Spleen (tissue), 11 donors: Measurements from ENCODE around the gene COTL1. TPM values are rescaled to one million over a fixed set of nuclear protein-coding genes. Genes with fewer than 3 reads are reported as not detected.
A peak's percentile ranks its signal among the peaks of the same experiment; 100 is the strongest.

Experiments
- DNase-seq: peaks from one replicate; pipeline ENCODE4 v3.0.0-alpha.2; 2020
- H3K27ac ChIP-seq, 8 donors: fragments of 200-600 bp; sonication (generic) in 7 of 8; 1 replicate in 4 of 8; 2 replicates in 4 of 8; pipeline versions ENCODE4 v1.5.0 to v1.8.0; 2016 to 2021; ENCODE audit warnings: inconsistent platforms in 4 of 8, mild to moderate bottlenecking in 4 of 8, moderate library complexity in 1 of 8
- H3K27me3 ChIP-seq, 7 donors: fragments of 200-600 bp; sonication (generic) in 6 of 7; replicated peaks in 1 of 7; 1 replicate in 4 of 7; 2 replicates in 3 of 7; pipeline versions ENCODE4 v1.5.0 to v1.8.0; 2016 to 2021; ENCODE audit warnings: inconsistent platforms in 3 of 7, mild to moderate bottlenecking in 1 of 7
- H3K36me3 ChIP-seq, 6 donors: fragments of 200-600 bp; sonication (generic) in 5 of 6; 1 replicate in 4 of 6; 2 replicates in 2 of 6; pipeline versions ENCODE4 v1.5.0 to v1.8.0; 2016 to 2021; ENCODE audit warnings: inconsistent platforms in 2 of 6
- H3K4me1 ChIP-seq, 6 donors: fragments of 200-600 bp; sonication (generic) in 5 of 6; 1 replicate in 3 of 6; 2 replicates in 3 of 6; pipeline versions ENCODE4 v1.5.0 to v1.8.0; 2016 to 2021; ENCODE audit warnings: inconsistent platforms in 3 of 6
- H3K4me3 ChIP-seq, 8 donors: fragments of 200-600 bp; sonication (generic) in 7 of 8; 1 replicate in 4 of 8; 2 replicates in 4 of 8; pipeline versions ENCODE4 v1.5.0 to v1.8.0; 2016 to 2021; ENCODE audit warnings: inconsistent platforms in 4 of 8, mild to moderate bottlenecking in 4 of 8, moderate library complexity in 2 of 8
- H3K9me3 ChIP-seq, 8 donors: fragments of 200-600 bp; sonication (generic) in 7 of 8; 1 replicate in 4 of 8; 2 replicates in 4 of 8; pipeline versions ENCODE4 v1.5.0 to v1.8.0; 2016 to 2021; ENCODE audit warnings: inconsistent platforms in 4 of 8
- CTCF ChIP-seq, 11 experiments: fragments of 200-600 bp in 7 of 11; fragments of 450-650 bp in 4 of 11; sonication (generic) in 4 of 11; IDR thresholded peaks in 8 of 11; conservative IDR thresholded peaks in 3 of 11; 1 replicate in 7 of 11; 2 replicates in 4 of 11; pipeline versions ENCODE4 v1.4.0 to v1.8.0; 2016 to 2021; ENCODE audit warnings: antibody characterized with exemption in 11 of 11, inconsistent platforms in 4 of 11, mild to moderate bottlenecking in 1 of 11
- POLR2A ChIP-seq, 3 donors: fragments of 450-650 bp; IDR thresholded peaks; one replicate each; pipeline ENCODE4 v1.5.1; 2017; ENCODE audit warnings: antibody characterized with exemption in 3 of 3, mild to moderate bottlenecking in 1 of 3
- POLR2AphosphoS5 ChIP-seq, 3 donors: sonication (generic); formaldehyde crosslinking; IDR thresholded peaks; one replicate each; pipeline ENCODE4 v1.5.1; 2017; ENCODE audit warnings: antibody characterized with exemption in 3 of 3
- WGBS, 5 donors: extraction: QIAGEN DNeasy Blood & Tissue Kit in 3 of 5; methylation state at CpG; one replicate each; pipeline versions ENCODE4 v1.1.5 to v1.1.7; 2013 to 2018; 5-methylcytosine and 5-hydroxymethylcytosine counted together
- intact Hi-C: fragments of 100-400 bp; cut with DNase I; formaldehyde crosslinking; loops from one replicate; pipeline ENCODE4 v1.15.0; 2023; ENCODE audit warnings: low total_unique reads
- polyA plus RNA-seq, 3 donors: library from polyadenylated mRNA; stranded (reverse); fragments of 200-250 nt; gene quantifications; one replicate each; pipeline ENCODE4 v1.2.1, GENCODE V29; 2013
- total RNA-seq, 7 donors: library from RNA; depleted of rRNA in 3 of 7; stranded (reverse); fragments of >200 nt in 3 of 7; fragmentation: NEBNext Ultra II Directional in 4 of 7; extraction: Animal tissue kit (Norgen Biotek cat#: 25700) in 4 of 7; gene quantifications; one replicate each; pipeline versions ENCODE4 v1.1.0 to v1.2.1, GENCODE V29; 2016 to 2021
- donor health status: healthy with polysubstance abuse.
- donor health status: DM: no; HTN: no; CAD: no; lungs with moderate emphysema.
- donor health status: DM: no; HTN: no; CAD: no.
- donor health status: Bipolar disorder and iron deficiency.
- donor health status: healthy.
- donor health status: DM: no; HTN: no; CAD: no.
- donor health status: DM: yes; HTN: yes; CAD: no.

Gene COTL1
- total and polyA plus RNA-seq, 10 donors: 284 to 655 (median 397) TPM

DNA sequence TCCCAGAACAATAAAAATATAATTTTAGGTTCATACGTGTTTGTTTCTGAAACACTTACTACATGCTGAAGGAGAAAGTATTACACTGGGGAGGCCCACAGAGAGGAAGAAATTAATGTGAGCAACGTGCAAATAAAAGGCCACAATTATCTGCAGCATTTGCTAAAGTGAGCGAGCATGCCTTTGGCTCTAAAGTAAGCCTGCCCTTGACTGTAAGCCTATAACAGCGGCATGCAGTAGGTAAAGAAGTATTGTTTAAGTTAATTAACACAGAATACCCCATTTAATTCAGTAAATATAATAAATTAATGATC is 13.2 kb upstream of the COTL1 start:
- 64 to 72% (median 70%) methylated on average over 4 of the region's 4 CpGs for WGBS, 5 donors
- no peak for DNase-seq
- no peak for TF ChIP-seq POLR2AphosphoS5 (IDR thresholded peaks at IDR 0.05)
- TF ChIP-seq POLR2A (IDR thresholded peaks at IDR 0.05): no peak
- no peak for TF ChIP-seq CTCF (IDR thresholded peaks at IDR 0.05 in 8 of 11, conservative IDR thresholded peaks at IDR 0.05 in 3 of 11)

DNA sequence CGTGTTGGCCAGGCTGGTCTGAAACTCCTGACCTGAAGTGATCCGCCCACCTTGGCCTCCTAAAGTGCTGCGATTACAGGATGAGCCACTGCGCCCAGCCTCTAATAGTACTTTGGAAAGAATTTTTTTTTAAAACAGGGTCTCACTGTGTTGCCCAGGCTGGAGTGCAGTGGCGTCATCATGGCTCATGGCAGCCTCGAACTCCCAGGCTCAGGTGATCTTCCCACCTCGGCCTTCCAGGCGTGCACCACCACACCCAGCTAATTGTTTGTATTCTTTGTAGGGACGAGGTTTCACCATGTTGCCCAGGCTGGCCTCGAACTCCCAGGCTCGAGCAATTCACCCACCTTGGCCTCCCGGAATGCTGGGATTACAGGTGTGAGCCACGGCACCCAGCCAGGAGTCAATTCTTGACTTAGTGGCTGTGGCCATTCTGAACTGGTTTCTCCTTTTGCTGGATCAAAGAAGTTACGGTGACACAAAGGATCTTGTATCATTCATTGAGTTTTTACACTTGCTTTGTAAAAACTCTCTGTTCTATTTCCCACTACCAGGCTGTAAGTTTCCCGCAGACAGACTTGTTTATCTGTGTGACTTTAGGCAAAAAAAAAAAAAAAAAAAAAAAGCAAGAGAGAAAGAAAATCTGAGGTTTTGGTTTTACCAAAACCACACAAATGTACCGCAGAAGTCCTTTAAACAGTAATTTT is 12.7 kb upstream of the COTL1 start:
- Histone ChIP-seq H3K27me3 (no peaks in the 10 kb centered on the region), H3K36me3 (no peaks in the 10 kb centered on the region), H3K27ac (peak overlapping the region in 1 of 8 donors; percentile 31), H3K9me3 (no peaks in the 10 kb centered on the region), H3K4me1 (peaks cover 0 to 45% (median 24%) of the 10 kb centered on the region in 6 donors), H3K4me3 (no peak overlapping the region)
- WGBS, 5 donors: 86 to 91% (median 89%) methylated on average over 15 to 16 of the region's 16 CpGs
- intact Hi-C loops: no loop called here
- TF ChIP-seq CTCF (IDR thresholded peaks at IDR 0.05 in 8 of 11, conservative IDR thresholded peaks at IDR 0.05 in 3 of 11): no peak
- TF ChIP-seq POLR2AphosphoS5 (IDR thresholded peaks at IDR 0.05): no peak
- no peak for TF ChIP-seq POLR2A (IDR thresholded peaks at IDR 0.05)
- DNase-seq: no peak

More for the DNA sequence above, 13.2 kb upstream of the COTL1 start:
- peak overlapping the region in 2 of 8 donors; percentile 31 to 35 for H3K27ac ChIP-seq
- no peaks in the 10 kb centered on the region for H3K36me3 ChIP-seq
- intact Hi-C loops: no loop called here
- H3K4me3 ChIP-seq: no peak overlapping the region
- no peaks in the 10 kb centered on the region for H3K9me3 ChIP-seq
- no peaks in the 10 kb centered on the region for H3K27me3 ChIP-seq
- peaks cover 0 to 45% (median 24%) of the 10 kb centered on the region in 6 donors for H3K4me1 ChIP-seq

GRCh38 chr16:84630009-84630408 is 12.1 kb upstream of the COTL1 start:
- Histone ChIP-seq H3K27me3 (no peaks in the 10 kb centered on the region), H3K4me3 (no peak overlapping the region), H3K9me3 (no peaks in the 10 kb centered on the region), H3K4me1 (peaks cover 0 to 45% (median 24%) of the 10 kb centered on the region in 6 donors), H3K36me3 (no peaks in the 10 kb centered on the region), H3K27ac (no peak overlapping the region)
- intact Hi-C loops: no loop called here
- TF ChIP-seq POLR2AphosphoS5 (IDR thresholded peaks at IDR 0.05) (no peak), CTCF (IDR thresholded peaks at IDR 0.05 in 8 of 11, conservative IDR thresholded peaks at IDR 0.05 in 3 of 11) (no peak), POLR2A (IDR thresholded peaks at IDR 0.05) (no peak)
- WGBS, 5 donors: 93 to 96% (median 95%) methylated on average over 5 of the region's 5 CpGs
- no peak for DNase-seq

- WGBS, 5 donors: 84 to 90% (median 88%) methylated on average over 8 to 10 of the region's 10 CpGs
- H3K4me3 ChIP-seq: no peak overlapping the region
- DNase-seq: no peak
- no peak overlapping the region for H3K27ac ChIP-seq
- intact Hi-C loops: no loop called here
- H3K27me3 ChIP-seq: no peaks in the 10 kb centered on the region
- no peaks in the 10 kb centered on the region for H3K36me3 ChIP-seq
- no peak for TF ChIP-seq CTCF (IDR thresholded peaks at IDR 0.05 in 8 of 11, conservative IDR thresholded peaks at IDR 0.05 in 3 of 11)
- no peak for TF ChIP-seq POLR2AphosphoS5 (IDR thresholded peaks at IDR 0.05)
- no peak for TF ChIP-seq POLR2A (IDR thresholded peaks at IDR 0.05)
- peaks cover 0 to 45% (median 24%) of the 10 kb centered on the region in 6 donors for H3K4me1 ChIP-seq
- H3K9me3 ChIP-seq: no peaks in the 10 kb centered on the region
Measured at GRCh38 chr16:84629580-84629979, 11.7 kb upstream of the COTL1 start.
